Stimulated activated naive B cell treated with anti-CD40 and anti-IgM and Interleukin-4, amounts not matched to agents 10 μg/mL and 1 μg/mL and 100 μg/mL, for 72 hours (primary cell): Measurements from ENCODE around the gene SEPTIN14.
"Not testable (repeated sequence)": the region's sequence is repeated elsewhere in the genome, so short reads cannot be mapped to it uniquely, and the experiment has no call there.

Experiments used
- ATAC-seq, 2 donors: fragments of 150-1000 bp; cut with Tn5 transposase; replicated peaks; 2 replicates each; pipeline ENCODE4 v1.10.0; 2021; ENCODE audit warnings: moderate library complexity in 1 of 2
- DNase-seq: peaks from one replicate; pipeline ENCODE4 v3.0.0; 2021
- H3K27ac Mint-ChIP-seq: one replicate; pipeline ENCODE4 v1.8.0; 2022; ENCODE audit warnings: mild to moderate bottlenecking, mixed read lengths
- H3K27me3 Mint-ChIP-seq, 2 donors: one replicate each; pipeline ENCODE4 v1.8.0; 2022; ENCODE audit warnings: mixed read lengths in 2 of 2
- H3K36me3 Mint-ChIP-seq, 2 donors: one replicate each; pipeline ENCODE4 v1.8.0; 2022; ENCODE audit warnings: mixed read lengths in 2 of 2, mild to moderate bottlenecking in 1 of 2
- H3K4me1 Mint-ChIP-seq, 2 donors: one replicate each; pipeline ENCODE4 v1.8.0; 2022; ENCODE audit warnings: mixed read lengths in 2 of 2, mild to moderate bottlenecking in 1 of 2
- H3K4me3 Mint-ChIP-seq, 2 donors: one replicate each; pipeline ENCODE4 v1.8.0; 2022; ENCODE audit warnings: mild to moderate bottlenecking in 2 of 2, mixed read lengths in 2 of 2, moderate library complexity in 1 of 2
- H3K9me3 Mint-ChIP-seq, 2 donors: one replicate each; pipeline ENCODE4 v1.8.0; 2022; ENCODE audit warnings: mixed read lengths in 2 of 2, mild to moderate bottlenecking in 1 of 2

Gene SEPTIN14

GRCh38 chr7:55753274-55753862 is 109.2 kb downstream of the SEPTIN14 start:
- not testable (repeated sequence) for H3K27ac Mint-ChIP-seq, DNase-seq, ATAC-seq, H3K9me3 Mint-ChIP-seq, H3K27me3 Mint-ChIP-seq, H3K4me3 Mint-ChIP-seq, H3K4me1 Mint-ChIP-seq, H3K36me3 Mint-ChIP-seq

GRCh38 chr7:55744706-55745105 is 117.8 kb downstream of the SEPTIN14 start:
- not testable (repeated sequence) for H3K4me3 Mint-ChIP-seq, H3K27me3 Mint-ChIP-seq, H3K9me3 Mint-ChIP-seq, H3K36me3 Mint-ChIP-seq, H3K27ac Mint-ChIP-seq, ATAC-seq, DNase-seq, H3K4me1 Mint-ChIP-seq
